Measurements from ENCODE around the gene ZDHHC11B.
A peak's percentile ranks its signal among the peaks of the same experiment; 100 is the strongest.
"Not testable (repeated sequence)": the region's sequence is repeated elsewhere in the genome, so short reads cannot be mapped to it uniquely, and the experiment has no call there.

The ZDHHC11B gene

GRCh38 chr5:696753-697702 is 87.5 kb downstream of the ZDHHC11B start:
- not testable (repeated sequence) for H3K9me3 Mint-ChIP-seq (ENCODE audit: low read depth); H3K4me1 Mint-ChIP-seq (ENCODE audit: low read depth); H3K27me3 Mint-ChIP-seq; H3K4me3 Mint-ChIP-seq; H3K36me3 Mint-ChIP-seq; H3K27ac Mint-ChIP-seq

- H3K36me3 Mint-ChIP-seq; H3K4me1 Mint-ChIP-seq (ENCODE audit: low read depth); H3K27me3 Mint-ChIP-seq; H3K27ac Mint-ChIP-seq; H3K9me3 Mint-ChIP-seq (ENCODE audit: low read depth); H3K4me3 Mint-ChIP-seq: not testable (repeated sequence)
These were observed 88.3 kb downstream of the ZDHHC11B start for GRCh38 chr5:696191-696590.

GRCh38 chr5:695475-695874 is 89.1 kb downstream of the ZDHHC11B start:
- not testable (repeated sequence) for H3K4me3 Mint-ChIP-seq, H3K27me3 Mint-ChIP-seq, H3K27ac Mint-ChIP-seq

DNA sequence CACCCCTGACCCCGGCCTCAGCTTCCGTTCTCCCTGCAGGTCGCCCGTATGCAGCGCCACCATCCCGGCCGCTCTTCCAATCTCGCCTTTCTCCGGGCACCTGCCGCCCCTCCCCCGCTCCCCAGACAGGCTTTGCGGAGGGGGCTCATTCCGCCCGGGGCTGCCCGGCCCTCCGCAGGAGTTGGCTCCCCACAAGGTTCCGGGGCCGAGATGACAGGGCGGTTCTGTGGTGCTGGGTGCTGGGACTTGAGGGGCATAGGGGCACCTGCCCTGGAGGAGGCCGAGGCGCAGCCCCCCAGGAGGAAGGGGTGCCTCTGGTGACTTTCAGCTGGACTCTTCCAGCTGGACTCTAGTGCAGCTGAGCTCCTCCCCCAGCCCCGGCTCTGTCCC is 90.5 kb downstream of the ZDHHC11B start:
- H3K9me3 Mint-ChIP-seq (ENCODE audit: low read depth); H3K27me3 Mint-ChIP-seq; H3K36me3 Mint-ChIP-seq; H3K4me1 Mint-ChIP-seq (ENCODE audit: low read depth); H3K27ac Mint-ChIP-seq: not testable (repeated sequence)
- peak overlapping the region; percentile 63 for H3K4me3 Mint-ChIP-seq

More at GRCh38 chr5:695475-695874, 89.1 kb downstream of the ZDHHC11B start:
- H3K9me3 Mint-ChIP-seq (ENCODE audit: low read depth); H3K36me3 Mint-ChIP-seq; H3K4me1 Mint-ChIP-seq (ENCODE audit: low read depth): not testable (repeated sequence)

- H3K27me3 Mint-ChIP-seq; H3K36me3 Mint-ChIP-seq; H3K9me3 Mint-ChIP-seq (ENCODE audit: low read depth); H3K4me1 Mint-ChIP-seq (ENCODE audit: low read depth); H3K27ac Mint-ChIP-seq: not testable (repeated sequence)
- peak within 1 kb of the TSS; percentile 63 for H3K4me3 Mint-ChIP-seq
These were observed 91.1 kb downstream of the ZDHHC11B start, which contains the start of gene TPPP for GRCh38 chr5:693271-694041. TSS of gene TPPP (minus strand) at chr5:693352. CDS start at chr5:678060, 15,292 bp downstream.

DNA sequence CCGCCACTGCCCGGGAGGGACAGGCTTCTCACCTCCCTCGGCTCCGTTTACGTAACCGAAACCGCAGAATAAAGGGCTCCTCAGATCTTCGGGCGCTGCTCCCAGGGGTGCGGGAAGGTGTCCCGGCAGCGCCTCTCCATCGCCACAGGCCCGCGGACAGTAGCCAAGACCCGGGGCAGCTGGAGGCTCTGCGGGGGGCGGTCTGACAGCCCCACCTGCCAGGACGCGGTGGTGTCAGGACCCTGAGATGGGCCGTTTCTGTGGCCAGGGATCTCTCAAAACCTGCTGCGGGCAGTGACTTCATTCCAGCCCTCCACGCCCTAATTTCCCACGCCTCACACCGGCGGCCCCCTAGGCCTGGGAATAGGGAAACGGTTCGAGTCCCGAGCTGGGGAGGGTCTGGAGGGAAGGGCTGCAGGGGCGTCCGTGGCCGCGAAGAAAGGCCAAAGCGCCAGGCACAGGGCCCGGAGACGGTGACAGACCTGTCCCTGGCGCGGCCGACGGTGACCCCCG is 91.9 kb downstream of the ZDHHC11B start:
- not testable (repeated sequence) for H3K36me3 Mint-ChIP-seq; H3K4me1 Mint-ChIP-seq (ENCODE audit: low read depth); H3K27me3 Mint-ChIP-seq; H3K9me3 Mint-ChIP-seq (ENCODE audit: low read depth); H3K27ac Mint-ChIP-seq
- peak overlapping the region; percentile 30 for H3K4me3 Mint-ChIP-seq

DNA sequence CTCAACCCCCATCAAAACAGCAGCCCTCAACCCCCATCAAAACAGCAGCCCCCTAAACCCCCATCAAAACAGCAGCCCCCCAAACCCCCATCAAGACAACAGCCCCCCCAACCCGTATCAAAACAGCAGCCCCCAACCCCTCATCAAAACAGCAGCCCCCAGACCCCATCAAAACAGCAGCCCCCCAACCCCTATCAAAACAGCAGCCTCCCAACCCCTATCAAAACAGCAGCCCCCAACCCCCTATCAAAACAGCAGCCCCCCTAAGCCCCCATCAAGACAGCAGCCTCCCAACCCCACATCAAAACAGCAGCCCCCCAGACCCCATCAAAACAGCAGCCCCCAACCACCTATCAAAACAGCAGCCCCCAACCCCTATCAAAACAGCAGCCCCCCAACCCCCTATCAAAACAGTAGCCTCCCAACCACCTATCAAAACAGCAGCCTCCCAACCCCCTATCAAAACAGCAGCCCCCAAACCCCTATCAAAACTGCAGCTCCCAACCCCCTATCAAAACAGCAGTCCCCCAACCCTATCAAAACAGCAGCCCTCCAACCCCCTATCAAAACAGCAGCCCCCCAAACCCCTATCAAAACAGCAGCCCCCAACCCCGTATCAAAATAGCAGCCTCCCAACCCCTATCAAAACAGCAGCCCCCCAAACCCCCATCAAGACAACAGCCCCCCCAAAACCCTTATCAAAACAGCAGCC is 92.6 kb downstream of the ZDHHC11B start:
- peak overlapping the region; percentile 30 for H3K4me3 Mint-ChIP-seq
- H3K27me3 Mint-ChIP-seq: no peaks in the 10 kb centered on the region
- H3K27ac Mint-ChIP-seq: no peak overlapping the region
- no peaks in the 10 kb centered on the region for H3K9me3 Mint-ChIP-seq (ENCODE audit: low read depth)
- H3K4me1 Mint-ChIP-seq (ENCODE audit: low read depth): no peaks in the 10 kb centered on the region
- no peaks in the 10 kb centered on the region for H3K36me3 Mint-ChIP-seq

DNA sequence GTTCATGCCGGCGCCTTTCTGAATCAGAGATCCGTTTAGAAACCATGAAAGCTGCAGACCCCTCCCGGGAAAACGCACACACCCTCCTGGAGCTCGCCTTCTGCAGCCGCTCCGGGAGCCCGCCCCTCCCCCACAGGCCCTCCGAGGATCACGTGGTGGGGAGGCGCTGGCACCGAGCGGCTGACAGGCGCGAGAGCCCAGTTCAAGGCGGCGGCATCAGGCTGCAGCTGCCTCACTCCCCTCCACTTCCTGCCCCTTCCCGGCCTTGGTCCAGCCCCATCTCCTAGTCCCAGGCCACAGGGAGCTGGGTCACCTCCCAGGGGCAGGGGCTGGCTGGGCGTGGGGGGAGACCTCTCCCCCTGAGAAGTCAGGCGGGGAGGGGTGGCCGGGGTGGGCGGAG is 93.5 kb downstream of the ZDHHC11B start:
- H3K9me3 Mint-ChIP-seq (ENCODE audit: low read depth); H3K4me3 Mint-ChIP-seq; H3K4me1 Mint-ChIP-seq (ENCODE audit: low read depth); H3K27ac Mint-ChIP-seq; H3K36me3 Mint-ChIP-seq; H3K27me3 Mint-ChIP-seq: not testable (repeated sequence)

DNA sequence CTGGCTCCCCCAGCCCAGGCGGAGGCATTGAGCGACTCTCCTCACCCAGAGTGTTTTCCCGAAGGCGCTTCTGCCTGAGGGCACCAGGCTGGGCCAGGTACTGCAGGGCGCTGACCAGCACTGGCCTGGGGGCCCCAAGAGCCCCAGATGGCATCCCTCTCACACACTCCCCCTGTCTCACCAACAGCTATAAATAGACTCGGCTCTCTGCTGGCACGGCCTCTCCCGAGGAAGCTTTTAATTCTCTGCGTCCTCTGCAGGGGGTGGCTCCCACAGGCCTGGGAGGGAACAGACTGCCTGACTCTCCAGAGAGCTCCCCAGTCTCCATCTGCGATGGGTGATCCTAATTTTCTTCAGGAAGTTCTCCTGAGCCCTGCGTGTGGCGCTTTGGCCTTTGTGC is 94.2 kb downstream of the ZDHHC11B start:
- H3K27ac Mint-ChIP-seq; H3K27me3 Mint-ChIP-seq; H3K9me3 Mint-ChIP-seq (ENCODE audit: low read depth); H3K36me3 Mint-ChIP-seq; H3K4me1 Mint-ChIP-seq (ENCODE audit: low read depth); H3K4me3 Mint-ChIP-seq: not testable (repeated sequence)

- H3K27ac Mint-ChIP-seq; H3K4me3 Mint-ChIP-seq; H3K4me1 Mint-ChIP-seq (ENCODE audit: low read depth); H3K9me3 Mint-ChIP-seq (ENCODE audit: low read depth); H3K27me3 Mint-ChIP-seq; H3K36me3 Mint-ChIP-seq: not testable (repeated sequence)
These were observed 96.0 kb downstream of the ZDHHC11B start for GRCh38 chr5:688348-689010.

DNA sequence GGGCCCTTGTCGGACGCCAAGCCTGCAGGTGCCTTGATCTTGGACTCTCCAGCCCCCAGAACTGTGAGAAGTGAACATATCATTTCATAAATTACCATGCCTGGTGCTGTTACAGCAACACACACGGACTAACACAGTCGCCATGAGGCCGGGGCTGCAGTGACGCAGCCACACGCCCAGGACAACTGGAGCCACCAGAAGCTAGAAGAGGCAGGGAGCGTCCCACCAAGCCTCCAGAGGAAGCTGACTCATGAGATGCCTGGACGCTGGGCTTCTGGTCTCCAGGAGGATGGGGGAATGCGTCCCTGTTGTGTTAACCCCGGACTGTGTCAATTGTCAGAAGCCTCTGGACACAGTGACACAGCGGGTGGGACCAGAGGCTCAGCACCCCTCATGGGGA is 97.6 kb downstream of the ZDHHC11B start:
- not testable (repeated sequence) for H3K4me1 Mint-ChIP-seq (ENCODE audit: low read depth); H3K36me3 Mint-ChIP-seq; H3K4me3 Mint-ChIP-seq; H3K27me3 Mint-ChIP-seq; H3K9me3 Mint-ChIP-seq (ENCODE audit: low read depth); H3K27ac Mint-ChIP-seq

DNA sequence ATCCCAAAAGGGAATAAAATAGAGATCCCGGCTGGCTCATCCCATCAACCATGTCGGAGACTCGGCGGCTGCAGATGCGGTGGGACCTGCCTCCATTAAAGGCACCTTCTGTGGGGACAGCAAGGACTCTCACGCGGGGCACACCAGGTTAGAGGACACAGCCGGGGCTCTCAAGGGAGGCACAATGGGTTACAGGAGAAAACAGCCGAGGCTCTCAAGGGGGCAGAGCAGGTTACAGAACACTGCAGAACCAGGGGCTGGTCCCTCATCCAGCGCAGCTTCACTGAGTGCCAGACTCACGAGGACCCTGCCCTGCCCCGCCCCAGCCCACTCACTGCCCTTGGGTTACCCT is 98.4 kb downstream of the ZDHHC11B start:
- H3K9me3 Mint-ChIP-seq (ENCODE audit: low read depth); H3K4me3 Mint-ChIP-seq; H3K36me3 Mint-ChIP-seq; H3K27me3 Mint-ChIP-seq; H3K4me1 Mint-ChIP-seq (ENCODE audit: low read depth); H3K27ac Mint-ChIP-seq: not testable (repeated sequence)

DNA sequence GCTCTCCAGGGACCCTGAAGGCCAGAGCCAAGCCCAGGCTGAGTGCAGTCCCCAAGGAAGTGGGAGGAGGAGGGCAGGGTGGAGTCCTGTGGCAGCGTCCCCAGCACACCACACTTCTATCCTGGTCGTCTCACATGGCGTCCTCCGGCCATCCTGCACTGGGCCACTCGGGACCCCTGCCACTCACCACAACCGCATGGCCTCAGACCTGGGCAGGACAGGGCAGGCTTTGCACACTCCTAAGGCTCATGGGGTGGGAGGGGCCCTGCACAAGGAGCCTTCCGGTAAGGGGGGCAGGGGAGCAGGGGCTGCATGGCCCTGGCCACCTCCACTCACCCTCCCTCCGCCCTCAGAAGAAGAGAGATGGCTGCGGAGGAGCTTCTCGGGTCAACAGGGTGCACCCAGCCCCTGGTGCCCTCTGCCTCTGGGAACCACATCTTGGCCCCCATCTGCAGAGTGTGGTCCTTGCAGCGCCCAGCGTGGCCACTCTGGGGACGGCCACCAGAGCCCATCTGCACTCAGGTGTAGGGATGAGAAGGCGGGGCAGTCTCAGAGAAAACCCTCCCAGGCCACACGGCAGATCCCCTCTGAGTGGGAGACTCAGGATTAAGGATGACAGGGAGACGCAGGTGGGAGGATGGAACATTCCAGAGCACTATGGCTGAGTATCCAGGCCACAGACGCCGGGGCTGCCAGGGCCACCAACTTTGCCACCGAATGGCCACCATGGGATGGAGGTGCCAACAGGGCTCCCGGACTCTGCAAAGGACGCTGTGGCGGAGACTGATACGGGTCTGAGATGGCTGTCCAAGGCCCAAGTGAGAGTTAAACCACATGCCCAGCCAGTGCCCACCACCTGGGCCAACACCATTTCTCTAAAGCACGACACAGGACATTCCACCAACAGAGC is 99.0 kb downstream of the ZDHHC11B start:
- H3K27me3 Mint-ChIP-seq: no peaks in the 10 kb centered on the region
- no peak overlapping the region for H3K4me3 Mint-ChIP-seq
- H3K9me3 Mint-ChIP-seq (ENCODE audit: low read depth): no peaks in the 10 kb centered on the region
- no peaks in the 10 kb centered on the region for H3K36me3 Mint-ChIP-seq
- H3K4me1 Mint-ChIP-seq (ENCODE audit: low read depth): no peaks in the 10 kb centered on the region
- H3K27ac Mint-ChIP-seq: no peak overlapping the region

GRCh38 chr5:684751-685216 is 99.7 kb downstream of the ZDHHC11B start:
- Mint-ChIP-seq H3K27me3 (no peaks in the 10 kb centered on the region), H3K4me3 (no peak overlapping the region), H3K27ac (no peak overlapping the region), H3K36me3 (no peaks in the 10 kb centered on the region), H3K9me3 (ENCODE audit: low read depth) (no peaks in the 10 kb centered on the region), H3K4me1 (ENCODE audit: low read depth) (no peaks in the 10 kb centered on the region)
